C4-2B (cell line): Measurements from ENCODE around the gene APOL5.

Experiments used
- CTCF ChIP-seq: fragments of 450-650 bp; conservative IDR thresholded peaks from 2 replicates; pipeline ENCODE4 v1.5.1; 2017; ENCODE audit warnings: mild to moderate bottlenecking
- ZFX ChIP-seq: fragments of 450-650 bp; IDR thresholded peaks from 2 replicates; pipeline ENCODE4 v1.6.1; 2017

- TF ChIP-seq CTCF, result no peak
- TF ChIP-seq ZFX, result no peak
Measured at GRCh38 chr22:35733791-35734516, 16.3 kb downstream of the APOL5 start.
